ENCODE results near the gene IGF2.

Gene IGF2

GRCh38 chr11:2143477-2143798, 4.2 kb upstream of the IGF2 start:
- TF ChIP-seq EGR1 (IDR thresholded peaks at IDR 0.05) (no peak), YY1 (IDR thresholded peaks at IDR 0.05; ENCODE audit: low read depth) (no peak), TEAD4 (IDR thresholded peaks at IDR 0.05) (no peak)

- TF ChIP-seq TCF12 (IDR thresholded peaks at IDR 0.05; ENCODE audit: low read depth) (no peak), CEBPB (IDR thresholded peaks at IDR 0.05) (no peak), USF1 (IDR thresholded peaks at IDR 0.05) (no peak), EP300 (IDR thresholded peaks at IDR 0.05; ENCODE audit: borderline replicate concordance) (no peak), CREB1 (IDR thresholded peaks at IDR 0.05; ENCODE audit: low read depth) (no peak), TEAD4 (IDR thresholded peaks at IDR 0.05) (no peak), MAX (IDR thresholded peaks at IDR 0.05) (no peak), EGR1 (IDR thresholded peaks at IDR 0.05) (no peak), REST (IDR thresholded peaks at IDR 0.05; ENCODE audit: low read depth) (no peak), TAF1 (IDR thresholded peaks at IDR 0.05; ENCODE audit: low read depth) (no peak), FOXM1 (IDR thresholded peaks at IDR 0.05; ENCODE audit: borderline replicate concordance, low read depth) (no peak), YY1 (IDR thresholded peaks at IDR 0.05; ENCODE audit: low read depth) (no peak), RAD21 (IDR thresholded peaks at IDR 0.05; ENCODE audit: low read depth) (no peak), NFIC (IDR thresholded peaks at IDR 0.05) (no peak), ZBTB7A (IDR thresholded peaks at IDR 0.05; ENCODE audit: low read depth) (no peak)
These were observed 3.6 kb upstream of the IGF2 start for GRCh38 chr11:2142762-2143202.

- TF ChIP-seq REST (IDR thresholded peaks at IDR 0.05; ENCODE audit: low read depth) (no peak), RAD21 (IDR thresholded peaks at IDR 0.05; ENCODE audit: low read depth) (no peak), MAX (IDR thresholded peaks at IDR 0.05) (no peak), USF1 (IDR thresholded peaks at IDR 0.05) (no peak), CEBPB (IDR thresholded peaks at IDR 0.05) (no peak), CREB1 (IDR thresholded peaks at IDR 0.05; ENCODE audit: low read depth) (no peak), TAF1 (IDR thresholded peaks at IDR 0.05; ENCODE audit: low read depth) (no peak), YY1 (IDR thresholded peaks at IDR 0.05; ENCODE audit: low read depth) (no peak), TEAD4 (IDR thresholded peaks at IDR 0.05) (no peak), FOXM1 (IDR thresholded peaks at IDR 0.05; ENCODE audit: borderline replicate concordance, low read depth) (no peak)
These were observed 3.1 kb upstream of the IGF2 start for GRCh38 chr11:2142300-2142759.

- TF ChIP-seq TAF1 (IDR thresholded peaks at IDR 0.05; ENCODE audit: low read depth) (no peak), RAD21 (IDR thresholded peaks at IDR 0.05; ENCODE audit: low read depth) (no peak), CEBPB (IDR thresholded peaks at IDR 0.05) (no peak), ZBTB7A (IDR thresholded peaks at IDR 0.05; ENCODE audit: low read depth) (no peak), EGR1 (IDR thresholded peaks at IDR 0.05) (no peak), CREB1 (IDR thresholded peaks at IDR 0.05; ENCODE audit: low read depth) (no peak), USF1 (IDR thresholded peaks at IDR 0.05) (no peak), NFIC (IDR thresholded peaks at IDR 0.05) (no peak), REST (IDR thresholded peaks at IDR 0.05; ENCODE audit: low read depth) (no peak), TCF12 (IDR thresholded peaks at IDR 0.05; ENCODE audit: low read depth) (no peak), TEAD4 (IDR thresholded peaks at IDR 0.05) (no peak), EP300 (IDR thresholded peaks at IDR 0.05; ENCODE audit: borderline replicate concordance) (no peak), FOXM1 (IDR thresholded peaks at IDR 0.05; ENCODE audit: borderline replicate concordance, low read depth) (no peak), YY1 (IDR thresholded peaks at IDR 0.05; ENCODE audit: low read depth) (no peak)
These were observed 1.5 kb upstream of the IGF2 start for GRCh38 chr11:2140411-2141400.
